Large intestine (tissue), 3 donors: ENCODE data around the gene UNC119. TPM values are rescaled to one million over a fixed set of nuclear protein-coding genes. Genes with fewer than 3 reads are reported as not detected.

Experiments used
- DNase-seq, 2 donors: peaks; one replicate each; pipeline versions ENCODE4 v3.0.0 to v3.0.0-alpha.2; 2013
- H3K27ac ChIP-seq: one replicate; pipeline ENCODE4 v1.5.1; 2013; ENCODE audit warnings: low read length
- H3K27me3 ChIP-seq: 2 replicates; pipeline ENCODE4 v1.6.1; 2013; ENCODE audit warnings: low read length; ENCODE audit not compliant: control insufficient read depth, insufficient read depth
- H3K36me3 ChIP-seq: 2 replicates; pipeline ENCODE4 v1.6.1; 2013; ENCODE audit warnings: low read length; ENCODE audit not compliant: control insufficient read depth, insufficient read depth
- H3K4me1 ChIP-seq: one replicate; pipeline ENCODE4 v1.6.1; 2013; ENCODE audit warnings: low read length; ENCODE audit not compliant: control insufficient read depth, insufficient read depth
- H3K4me3 ChIP-seq: one replicate; pipeline ENCODE4 v1.5.1; 2013; ENCODE audit warnings: low read length
- H3K9me3 ChIP-seq: one replicate; pipeline ENCODE4 v1.6.1; 2013; ENCODE audit warnings: mild to moderate bottlenecking, low read depth, low read length, moderate library complexity; ENCODE audit not compliant: control insufficient read depth
- WGBS: methylation state at CpG from one replicate; pipeline ENCODE4 v1.1.5; 2013; ENCODE audit warnings: low lambda C conversion rate; ENCODE audit not compliant: insufficient coverage; 5-methylcytosine and 5-hydroxymethylcytosine counted together
- polyA plus RNA-seq: library from polyadenylated mRNA; unstranded; fragments of 120-200 nt; gene quantifications from one replicate; pipeline ENCODE4 v1.2.1, GENCODE V29; 2013

The UNC119 gene
- polyA plus RNA-seq, 1 donor, result 48.9 TPM

DNA sequence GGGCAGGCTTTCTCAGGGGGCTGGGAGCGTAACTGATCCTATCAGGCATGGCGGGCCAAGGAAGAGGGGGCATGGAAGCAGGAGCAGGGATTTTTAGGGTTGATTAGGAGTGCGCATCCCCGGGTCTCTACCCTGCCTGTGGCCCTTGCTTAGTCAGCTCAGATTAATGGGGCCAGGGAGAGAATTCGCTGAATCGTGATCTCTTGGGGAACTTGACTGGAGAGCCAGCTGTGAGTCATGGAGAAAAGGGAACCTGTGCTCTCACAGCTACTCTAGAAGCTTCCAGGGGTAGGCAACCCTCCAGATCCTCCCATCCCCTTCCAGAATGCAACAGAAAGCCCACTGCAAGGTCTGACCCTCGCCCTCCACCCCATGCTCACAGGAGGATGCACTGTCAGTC lies 42.6 kb downstream of the UNC119 start:
- Histone ChIP-seq H3K27ac (no peak overlapping the region), H3K9me3 (no peaks in the 10 kb centered on the region), H3K27me3 (peaks cover 35% of the 10 kb centered on the region)

DNA sequence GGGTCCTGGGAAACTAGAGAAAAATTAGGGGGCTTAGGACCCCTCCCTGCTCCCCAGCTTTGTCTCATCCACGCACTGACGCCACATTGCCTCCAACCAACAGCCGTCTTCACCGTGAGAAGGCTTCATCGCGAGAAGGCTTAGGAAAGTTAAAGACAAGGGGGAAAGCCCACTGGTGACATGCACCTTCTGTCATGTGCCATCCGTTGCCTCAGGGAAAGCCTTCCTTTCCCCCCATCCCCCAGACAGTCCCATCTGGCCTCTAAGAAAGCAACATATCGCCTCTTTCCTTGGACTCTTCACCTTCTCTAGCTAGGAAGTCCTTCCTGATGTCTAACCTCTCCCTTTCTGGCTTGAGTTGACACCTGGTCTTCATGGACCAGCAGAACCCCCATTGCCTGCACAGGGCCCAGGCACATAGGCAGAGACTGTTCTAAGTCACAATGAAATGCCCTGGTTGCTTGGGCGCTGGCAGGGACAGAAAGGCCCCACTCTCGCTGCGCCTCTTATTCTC lies 44.2 kb downstream of the UNC119 start:
- no peak for DNase-seq
- peaks cover 25% of the 10 kb centered on the region for H3K27me3 ChIP-seq

More for the DNA sequence above, 42.6 kb downstream of the UNC119 start:
- H3K36me3 ChIP-seq, result no peaks in the 10 kb centered on the region
- DNase-seq, result no peak
- WGBS, result no CpG with 5 or more reads among the region's 7 CpGs
- H3K4me3 ChIP-seq, result no peak overlapping the region
- peaks cover 6% of the 10 kb centered on the region for H3K4me1 ChIP-seq

DNA sequence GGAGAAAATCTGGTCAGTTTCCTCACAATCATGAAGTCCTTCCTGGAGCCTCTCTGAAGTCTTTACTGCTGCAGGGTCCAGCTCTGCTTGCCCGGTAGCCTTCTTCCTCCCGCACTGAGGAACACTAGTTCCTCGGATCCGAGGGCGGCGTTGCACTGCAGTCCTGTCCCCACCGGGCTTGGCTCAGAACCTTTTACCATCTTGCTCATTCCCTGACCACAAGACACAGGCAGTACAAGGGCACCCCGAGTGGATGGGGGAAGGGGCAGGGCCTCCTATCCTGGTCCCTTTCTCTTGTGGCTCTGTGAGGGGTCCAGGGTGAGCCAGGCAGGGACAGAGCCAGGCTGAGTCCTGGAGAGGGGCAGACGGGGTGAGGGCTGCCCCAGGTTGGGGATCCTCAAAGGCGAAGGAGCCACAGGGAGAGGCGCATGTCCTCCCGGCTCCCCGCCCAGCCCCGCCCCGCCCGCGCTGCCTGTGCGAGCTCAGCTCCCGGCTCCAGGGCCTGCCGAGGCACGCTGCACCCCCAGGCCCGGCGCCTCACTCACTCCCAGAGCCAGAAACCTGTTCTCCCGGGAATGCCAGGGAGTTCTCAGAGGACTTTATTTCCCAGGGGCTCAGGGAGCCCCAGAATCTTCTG lies 44.7 kb downstream of the UNC119 start:
- Histone ChIP-seq H3K36me3 (no peaks in the 10 kb centered on the region), H3K9me3 (no peaks in the 10 kb centered on the region), H3K27ac (no peak overlapping the region), H3K27me3 (peaks cover 25% of the 10 kb centered on the region), H3K4me3 (no peak overlapping the region), H3K4me1 (no peaks in the 10 kb centered on the region)
- DNase-seq, result no peak
- WGBS, result no CpG with 5 or more reads among the region's 24 CpGs

More for the DNA sequence above, 44.2 kb downstream of the UNC119 start:
- no peaks in the 10 kb centered on the region for H3K9me3 ChIP-seq
- no peak overlapping the region for H3K4me3 ChIP-seq
- no peaks in the 10 kb centered on the region for H3K4me1 ChIP-seq
- WGBS, result 40% methylated on average over 1 of the region's 11 CpGs
- H3K36me3 ChIP-seq, result no peaks in the 10 kb centered on the region
- H3K27ac ChIP-seq, result no peak overlapping the region

DNA sequence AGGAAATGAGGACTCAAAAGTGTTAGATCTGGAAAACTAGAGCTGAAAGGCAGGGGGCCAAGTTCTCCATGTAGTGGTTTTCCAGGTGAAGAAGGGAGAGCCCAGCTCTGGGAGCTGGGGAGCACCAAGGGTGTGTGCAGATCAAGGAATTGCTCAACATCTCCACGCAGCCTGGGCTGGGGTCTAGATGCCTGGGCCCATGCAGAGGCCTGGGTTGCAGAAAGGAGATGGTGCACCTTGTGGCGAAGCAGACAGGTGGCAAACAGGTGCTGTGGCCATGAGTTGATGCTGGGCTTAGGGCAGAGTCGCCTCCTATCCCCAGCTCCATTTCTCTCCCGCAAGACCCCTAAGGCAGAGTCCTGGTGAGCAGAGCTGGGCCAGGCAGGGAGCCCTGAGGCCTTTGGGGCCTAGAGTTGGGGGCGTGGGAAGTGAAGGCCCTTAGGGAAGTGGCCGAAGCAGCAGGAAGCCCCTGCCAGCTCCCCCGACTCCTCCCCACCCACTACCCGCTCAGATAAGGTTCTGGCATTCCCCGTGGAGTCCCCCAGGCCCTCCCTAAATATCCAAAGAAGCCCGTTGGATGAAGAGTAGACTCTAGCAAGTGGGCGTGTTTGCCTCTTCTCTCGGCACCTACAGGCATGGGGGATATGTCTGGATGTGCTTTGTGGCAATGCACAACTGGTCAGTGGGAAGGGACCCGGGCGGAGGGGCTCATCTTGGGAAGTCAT lies 45.5 kb downstream of the UNC119 start:
- Histone ChIP-seq H3K27ac (no peak overlapping the region), H3K9me3 (no peaks in the 10 kb centered on the region), H3K36me3 (no peaks in the 10 kb centered on the region), H3K4me1 (no peaks in the 10 kb centered on the region), H3K4me3 (no peak overlapping the region), H3K27me3 (peaks cover 25% of the 10 kb centered on the region)
- no CpG with 5 or more reads among the region's 14 CpGs for WGBS
- DNase-seq, result no peak

DNA sequence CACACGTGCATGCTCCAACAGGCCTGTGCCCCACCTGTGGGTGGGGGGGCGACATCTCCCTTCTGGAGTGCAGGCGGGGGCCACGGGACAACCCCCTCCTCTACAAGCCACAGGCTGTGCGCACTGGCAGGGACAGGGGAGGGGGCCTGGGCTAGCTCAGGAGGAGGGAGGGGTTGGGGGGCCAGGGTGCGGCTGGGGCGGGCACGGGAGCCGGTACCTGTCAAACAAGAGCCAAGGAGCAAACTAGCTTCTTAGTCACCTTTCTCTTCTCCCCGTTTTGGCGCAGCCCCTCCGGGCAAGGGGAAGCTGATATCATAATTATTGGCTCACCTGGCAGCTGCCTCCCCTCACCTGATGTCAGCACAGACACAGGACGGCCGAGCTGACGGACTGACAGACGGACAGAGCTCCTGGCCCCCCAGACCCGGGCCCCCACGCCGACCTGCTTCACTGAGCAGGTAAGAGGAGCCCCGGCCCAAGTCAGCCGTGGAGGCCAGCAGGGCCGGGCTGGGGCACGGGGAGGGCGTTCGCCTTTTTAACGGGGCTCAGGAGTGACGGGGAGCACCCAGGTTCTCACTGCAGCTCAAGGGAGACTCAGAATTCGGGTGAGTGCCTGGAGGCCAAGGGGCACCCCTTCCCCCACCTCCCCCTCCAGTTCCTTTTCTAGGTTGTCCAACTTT lies 46.3 kb downstream of the UNC119 start, which contains the start of gene FOXN1:
Gene FOXN1, plus strand, starts transcription at position 363 of the 680 bp plus-strand sequence. CDS start 17,622 bp downstream, outside the sequence.
- Histone ChIP-seq H3K4me1 (no peaks in the 10 kb centered on the region), H3K27me3 (peaks cover 25% of the 10 kb centered on the region), H3K9me3 (no peaks in the 10 kb centered on the region), H3K27ac (no peak within 1 kb of the TSS), H3K4me3 (no peak within 1 kb of the TSS), H3K36me3 (no peaks in the 10 kb centered on the region)
- no CpG with 5 or more reads among the region's 28 CpGs for WGBS
- no peak for DNase-seq

DNA sequence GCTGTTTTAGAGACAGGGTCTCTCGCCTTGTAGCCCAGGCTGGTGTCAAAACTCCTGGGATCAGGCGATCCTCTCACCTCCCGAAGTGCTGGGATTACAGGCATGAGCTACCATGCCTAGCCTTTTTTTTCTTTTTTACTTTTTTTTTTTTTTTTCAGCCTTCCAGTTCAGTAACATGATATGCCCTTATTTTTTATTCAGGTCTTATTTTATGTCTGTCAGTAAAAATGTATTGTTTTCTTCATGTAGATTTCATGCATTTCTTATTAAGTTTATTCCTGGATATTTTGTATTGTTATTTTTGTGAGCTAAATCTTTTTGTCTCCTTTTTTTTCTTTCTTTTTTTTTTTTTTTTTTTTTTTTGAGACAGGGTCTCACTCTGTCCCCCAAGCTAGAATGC lies 49.0 kb downstream of the UNC119 start:
- WGBS, result 60% methylated on average over 1 of the region's 3 CpGs
- Histone ChIP-seq H3K27me3 (peaks cover 14% of the 10 kb centered on the region), H3K9me3 (no peaks in the 10 kb centered on the region), H3K36me3 (no peaks in the 10 kb centered on the region), H3K4me3 (no peak overlapping the region), H3K27ac (no peak overlapping the region), H3K4me1 (peaks cover 15% of the 10 kb centered on the region)
- DNase-seq, result no peak

DNA sequence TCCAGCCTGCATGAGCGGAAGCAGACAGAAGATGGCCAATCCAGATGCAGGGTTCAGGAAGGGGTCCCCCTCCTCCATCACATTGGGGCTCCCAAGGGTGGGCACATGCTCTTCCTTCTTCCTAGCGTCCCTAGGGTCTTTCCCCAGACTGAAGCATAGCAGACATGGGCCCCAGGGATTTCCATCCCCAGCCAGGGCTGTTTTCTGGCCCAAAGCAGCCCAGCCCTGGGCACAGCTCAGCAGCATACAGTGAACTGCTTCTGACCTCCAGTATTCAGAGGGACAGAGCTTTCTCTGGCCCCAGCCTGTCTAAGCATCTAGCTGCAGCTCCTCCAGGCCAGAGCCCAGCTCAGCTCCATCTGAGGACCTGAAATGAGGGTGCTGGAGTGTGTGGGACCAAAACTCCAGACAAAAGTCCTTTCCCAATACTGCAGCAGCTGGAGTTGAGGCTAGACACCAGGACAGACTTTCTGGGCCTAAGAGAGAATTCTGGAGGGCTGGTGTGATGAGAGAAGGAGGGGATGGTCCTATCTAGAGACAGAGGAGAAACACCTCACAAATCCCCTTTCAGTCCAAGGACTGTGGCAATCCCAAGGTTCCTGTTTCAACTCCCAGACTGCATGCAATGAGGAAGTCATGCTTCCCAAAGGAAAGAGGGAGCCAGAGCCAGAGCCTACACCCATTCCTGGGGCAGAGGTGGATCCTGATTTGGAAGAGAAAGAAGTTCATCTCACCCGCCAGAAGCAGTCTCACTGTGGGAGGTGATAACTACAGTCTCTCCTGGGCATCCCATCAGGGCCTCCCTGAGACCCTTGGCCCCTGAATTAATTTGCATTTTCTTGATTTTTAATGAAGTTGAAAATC lies 50.8 kb downstream of the UNC119 start:
- Histone ChIP-seq H3K36me3 (no peaks in the 10 kb centered on the region), H3K9me3 (no peaks in the 10 kb centered on the region), H3K4me3 (no peak overlapping the region), H3K4me1 (peaks cover 15% of the 10 kb centered on the region), H3K27ac (no peak overlapping the region), H3K27me3 (peaks cover 3% of the 10 kb centered on the region)
- WGBS, result no CpG with 5 or more reads among the region's 3 CpGs
- no peak for DNase-seq

DNA sequence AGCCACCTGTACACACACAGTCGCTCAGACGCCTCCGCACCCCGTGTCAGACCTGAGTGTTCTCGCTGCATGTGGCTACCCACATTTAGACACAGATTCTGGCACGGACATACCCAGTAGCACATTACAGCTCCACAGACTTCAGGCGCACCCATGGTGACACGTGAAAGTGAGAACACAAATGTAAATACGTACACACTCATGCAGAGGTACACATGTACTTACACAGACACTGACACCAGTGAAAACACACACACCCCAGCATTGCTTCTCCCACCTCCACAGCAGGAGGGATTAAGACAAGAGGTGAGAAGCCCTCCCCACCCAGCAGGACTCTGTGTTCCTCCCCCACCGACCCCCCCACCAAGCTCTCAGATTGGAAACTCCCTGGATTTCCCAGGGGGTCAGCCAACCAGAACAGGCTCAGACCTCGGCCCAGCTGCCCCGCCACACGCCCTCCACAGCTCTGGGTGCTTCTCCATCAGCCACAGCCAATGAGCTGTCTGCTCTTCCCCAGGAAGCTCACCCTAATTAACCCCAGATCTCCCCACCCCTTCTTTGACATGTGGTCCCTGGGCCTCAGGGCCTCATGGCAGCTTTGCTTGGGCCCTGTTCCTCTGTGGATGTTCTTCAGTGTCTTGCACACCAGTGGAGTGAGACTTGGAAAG lies 51.6 kb downstream of the UNC119 start:
- no CpG with 5 or more reads among the region's 13 CpGs for WGBS

DNA sequence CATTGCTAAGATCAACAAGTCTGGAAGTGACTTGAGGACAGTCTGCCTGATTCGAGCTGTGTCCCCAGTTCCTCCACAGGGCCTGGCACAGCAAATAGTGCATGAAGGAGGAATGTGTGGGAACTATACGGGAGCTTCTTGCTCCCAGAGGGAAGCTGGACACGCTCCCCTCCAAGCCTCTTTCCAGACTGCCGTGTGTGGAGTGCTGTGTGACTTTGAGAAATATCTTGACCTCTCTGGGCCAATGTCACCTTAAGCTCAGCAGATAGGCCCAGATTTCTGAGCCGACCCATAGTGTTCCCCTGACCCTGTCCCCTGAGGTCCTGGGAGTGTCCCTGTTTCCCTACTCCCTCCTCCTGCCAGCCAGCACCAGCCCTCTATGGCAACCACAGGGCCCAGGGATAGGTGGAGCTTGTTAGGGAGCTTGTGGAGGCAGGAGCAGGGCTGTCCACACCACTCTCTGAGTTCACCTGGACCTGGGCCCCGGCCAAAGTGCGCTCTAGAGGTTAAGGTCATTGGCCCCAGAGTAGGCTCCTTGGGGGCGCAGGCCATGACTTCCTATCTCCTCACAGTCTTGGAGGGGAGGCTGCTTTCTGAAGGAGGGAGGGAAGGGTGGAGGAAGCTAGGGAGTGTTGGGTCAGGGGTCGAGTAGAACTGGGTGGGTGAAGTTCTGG lies 52.6 kb downstream of the UNC119 start:
- Histone ChIP-seq H3K27ac (no peak overlapping the region), H3K4me1 (peaks cover 15% of the 10 kb centered on the region), H3K4me3 (no peak overlapping the region), H3K9me3 (no peaks in the 10 kb centered on the region), H3K36me3 (peaks cover 6% of the 10 kb centered on the region), H3K27me3 (no peaks in the 10 kb centered on the region)
- WGBS, result no CpG with 5 or more reads among the region's 9 CpGs
- DNase-seq, result no peak

More for the DNA sequence above, 51.6 kb downstream of the UNC119 start:
- no peak for DNase-seq
- no peaks in the 10 kb centered on the region for H3K9me3 ChIP-seq
- no peak overlapping the region for H3K27ac ChIP-seq
- H3K36me3 ChIP-seq, result peaks cover 2% of the 10 kb centered on the region
- H3K4me1 ChIP-seq, result peaks cover 15% of the 10 kb centered on the region
- H3K27me3 ChIP-seq, result peaks cover 3% of the 10 kb centered on the region
- H3K4me3 ChIP-seq, result no peak overlapping the region
